GM23248 (cell line): ENCODE results near the gene MINK1. TPM values are rescaled to one million over a fixed set of nuclear protein-coding genes. Genes with fewer than 3 reads are reported as not detected.
"Not testable (repeated sequence)": the region's sequence is repeated elsewhere in the genome, so short reads cannot be mapped to it uniquely, and the experiment has no call there.

Experiments used
- DNase-seq: peaks from one replicate; pipeline ENCODE4 v3.0.0-alpha.2; 2015
- H2AFZ ChIP-seq: fragments of 200-600 bp; sonication (generic); 2 replicates; pipeline ENCODE4 v1.6.1; 2016; ENCODE audit warnings: antibody characterized with exemption
- H3F3A ChIP-seq: fragments of 200-600 bp; sonication (generic); 2 replicates; pipeline ENCODE4 v1.6.1; 2016; ENCODE audit warnings: mild to moderate bottlenecking, antibody characterized with exemption, mixed run types; ENCODE audit not compliant: insufficient read depth
- H3K27ac ChIP-seq: fragments of 200-600 bp; sonication (generic); 2 replicates; pipeline ENCODE4 v1.5.1; 2016; ENCODE audit warnings: mild to moderate bottlenecking
- H3K27me3 ChIP-seq: fragments of 200-600 bp; sonication (generic); replicated peaks from 2 replicates; pipeline ENCODE4 v1.6.1; 2016; ENCODE audit warnings: mild to moderate bottlenecking; ENCODE audit not compliant: insufficient read depth
- H3K36me3 ChIP-seq: fragments of 200-600 bp; sonication (generic); 2 replicates; pipeline ENCODE4 v1.6.1; 2016; ENCODE audit warnings: low read depth, mild to moderate bottlenecking
- H3K4me1 ChIP-seq: fragments of 200-600 bp; sonication (generic); 2 replicates; pipeline ENCODE4 v1.6.1; 2016; ENCODE audit warnings: mild to moderate bottlenecking; ENCODE audit not compliant: insufficient read depth
- H3K4me2 ChIP-seq: fragments of 200-600 bp; sonication (generic); one replicate; pipeline ENCODE4 v1.6.1; 2016; ENCODE audit warnings: mild to moderate bottlenecking; ENCODE audit not compliant: unreplicated experiment
- H3K4me3 ChIP-seq: fragments of 200-600 bp; sonication (generic); 2 replicates; pipeline ENCODE4 v1.5.1; 2016; ENCODE audit warnings: mild to moderate bottlenecking
- H3K79me2 ChIP-seq: fragments of 200-600 bp; sonication (generic); 2 replicates; pipeline ENCODE4 v1.6.1; 2016; ENCODE audit warnings: mild to moderate bottlenecking; ENCODE audit not compliant: insufficient read depth
- H3K9ac ChIP-seq: fragments of 200-600 bp; sonication (generic); 2 replicates; pipeline ENCODE4 v1.6.1; 2016; ENCODE audit warnings: mild to moderate bottlenecking
- H3K9me2 ChIP-seq: fragments of 200-600 bp; sonication (generic); 2 replicates; pipeline ENCODE4 v1.6.1; 2016; ENCODE audit warnings: mixed run types, mild to moderate bottlenecking, moderate library complexity; ENCODE audit not compliant: insufficient read depth
- H3K9me3 ChIP-seq: fragments of 200-600 bp; sonication (generic); one replicate; pipeline ENCODE4 v1.6.1; 2017; ENCODE audit warnings: low read depth
- H4K20me1 ChIP-seq: fragments of 200-600 bp; sonication (generic); 2 replicates; pipeline ENCODE4 v1.6.0; 2016; ENCODE audit not compliant: insufficient read depth
- EZH2 ChIP-seq: fragments of 200-600 bp; sonication (generic); IDR thresholded peaks from 2 replicates; pipeline ENCODE4 v1.6.1; 2018; ENCODE audit warnings: antibody characterized with exemption, mild to moderate bottlenecking; ENCODE audit not compliant: insufficient read depth, poor library complexity, severe bottlenecking
- EZH2phosphoT487 ChIP-seq: fragments of 200-600 bp; sonication (generic); IDR thresholded peaks from 2 replicates; pipeline ENCODE4 v1.6.1; 2018; ENCODE audit warnings: antibody characterized with exemption, moderate library complexity, mild to moderate bottlenecking, low read depth; ENCODE audit not compliant: insufficient read depth
- WGBS, 2 experiments: methylation state at CpG; one replicate each; pipeline ENCODE4 v1.1.6; 2015 to 2017; ENCODE audit warnings: low lambda C conversion rate in 2 of 2, low coverage in 1 of 2; ENCODE audit errors: missing lambda C conversion rate in 2 of 2; 5-methylcytosine and 5-hydroxymethylcytosine counted together
- in situ Hi-C: fragments of 300-500 bp; cut with MboI; formaldehyde crosslinking; loops from 2 replicates; pipeline ENCODE4 v1.15.0; 2020
- polyA plus RNA-seq: library from polyadenylated mRNA; unstranded; fragments of >200 nt; fragmentation: Nextera tagmentation; extraction: Ambion mirVana; gene quantifications from 2 replicates; pipeline ENCODE4 v1.2.1, GENCODE V29; 2016
- total RNA-seq: library from RNA; depleted of rRNA; stranded (reverse); fragments of >200 nt; shearing (Covaris generic); gene quantifications from 2 replicates; pipeline ENCODE4 v1.2.3, GENCODE V29; 2014

MINK1 gene
- total and polyA plus RNA-seq, 2 experiments from 2014 or later, result 21.0 to 34.5 TPM

GRCh38 chr17:4913994-4914393, 80.9 kb downstream of the MINK1 start:
- Histone ChIP-seq H3K4me1 (no peaks in the 10 kb centered on the region; the same call in 1 of the 2 replicates), H2AFZ (no peak overlapping the region), H3K4me2 (no peak overlapping the region), H3K9me2 (no peaks in the 10 kb centered on the region), H3F3A (no peaks in the 10 kb centered on the region), H4K20me1 (no peaks in the 10 kb centered on the region), H3K79me2 (no peaks in the 10 kb centered on the region), H3K9me3 (no peaks in the 10 kb centered on the region), H3K27me3 (no peaks in the 10 kb centered on the region), H3K27ac (no peak overlapping the region), H3K9ac (no peak overlapping the region), H3K36me3 (no peaks in the 10 kb centered on the region), H3K4me3 (no peak overlapping the region)
- DNase-seq, result peak; percentile 32
- 58 to 66% methylated on average over 1 of the region's 1 CpG for WGBS, 2 experiments
- TF ChIP-seq EZH2 (no peak), EZH2phosphoT487 (no peak)
- in situ Hi-C loops, result loop anchor here (10.0 kb wide), 1 partner anchor 141 kb away; no protein-coding TSS in a partner anchor

GRCh38 chr17:4914551-4914950, 81.4 kb downstream of the MINK1 start:
- H3K27me3 ChIP-seq, H2AFZ ChIP-seq, H3K9ac ChIP-seq, H3K79me2 ChIP-seq, H3K9me3 ChIP-seq, H3K4me1 ChIP-seq, H3K9me2 ChIP-seq, H3K4me3 ChIP-seq, H3K27ac ChIP-seq, H3F3A ChIP-seq, H3K4me2 ChIP-seq, H3K36me3 ChIP-seq, H4K20me1 ChIP-seq, DNase-seq: not testable (repeated sequence)
- WGBS, 2 experiments, result 63 to 65% methylated on average over 4 of the region's 4 CpGs
- in situ Hi-C loops, result loop anchor here (10.0 kb wide), 1 partner anchor 140 kb away; no protein-coding TSS in a partner anchor

- Histone ChIP-seq H3K9ac (no peak overlapping the region), H3K4me1 (peaks cover 14% of the 10 kb centered on the region), H3K36me3 (no peaks in the 10 kb centered on the region), H4K20me1 (no peaks in the 10 kb centered on the region), H3F3A (0 out of 2 replicates have a peak, but pooled peaks cover 7% of the 10 kb centered on the region), H2AFZ (0 out of 2 replicates have a peak overlapping the region, but pooled peaks have one; percentile 9), H3K9me2 (no peaks in the 10 kb centered on the region), H3K4me3 (no peak overlapping the region), H3K9me3 (no peaks in the 10 kb centered on the region), H3K4me2 (peak overlapping the region; percentile 5), H3K27me3 (no peaks in the 10 kb centered on the region), H3K79me2 (no peaks in the 10 kb centered on the region), H3K27ac (no peak overlapping the region)
- 49 to 50% methylated on average over 8 of the region's 8 CpGs for WGBS, 2 experiments
- in situ Hi-C loops, result loop anchor here (10.0 kb wide), 1 partner anchor 135 kb away; no protein-coding TSS in a partner anchor
- no peak for TF ChIP-seq EZH2
- no peak for TF ChIP-seq EZH2phosphoT487
- DNase-seq, result no peak
Observed at GRCh38 chr17:4919511-4920047, 86.4 kb downstream of the MINK1 start.

- H4K20me1 ChIP-seq, result no peaks in the 10 kb centered on the region
- peak; percentile 65 for DNase-seq
- H3K27me3 ChIP-seq, result no peaks in the 10 kb centered on the region
- in situ Hi-C loops, result no loop called here
- H3F3A ChIP-seq, result 0 out of 2 replicates have a peak, but pooled peaks cover 7% of the 10 kb centered on the region
- peak overlapping the region; percentile 23; the same call in 1 of the 2 replicates for H3K27ac ChIP-seq
- no peaks in the 10 kb centered on the region for H3K9me3 ChIP-seq
- H2AFZ ChIP-seq, result no peak overlapping the region
- no peaks in the 10 kb centered on the region for H3K36me3 ChIP-seq
- H3K9ac ChIP-seq, result no peak overlapping the region
- no peak for TF ChIP-seq EZH2phosphoT487
- TF ChIP-seq EZH2, result no peak
- H3K4me2 ChIP-seq, result peak overlapping the region; percentile 5
- no peak overlapping the region for H3K4me3 ChIP-seq
- 80 to 85% methylated on average over 10 of the region's 10 CpGs for WGBS, 2 experiments
- no peaks in the 10 kb centered on the region for H3K9me2 ChIP-seq
- no peaks in the 10 kb centered on the region for H3K79me2 ChIP-seq
- peaks cover 14% of the 10 kb centered on the region for H3K4me1 ChIP-seq
Observed at GRCh38 chr17:4920351-4921048, 87.4 kb downstream of the MINK1 start.
